ENCODE measurements around the gene EPB41L4B. TPM values are rescaled to one million over a fixed set of nuclear protein-coding genes. Genes with fewer than 3 reads are reported as not detected.
A peak's percentile ranks its signal among the peaks of the same experiment; 100 is the strongest.

The EPB41L4B gene
- total and polyA plus RNA-seq, 4 experiments from 2014 or later: not detected

DNA sequence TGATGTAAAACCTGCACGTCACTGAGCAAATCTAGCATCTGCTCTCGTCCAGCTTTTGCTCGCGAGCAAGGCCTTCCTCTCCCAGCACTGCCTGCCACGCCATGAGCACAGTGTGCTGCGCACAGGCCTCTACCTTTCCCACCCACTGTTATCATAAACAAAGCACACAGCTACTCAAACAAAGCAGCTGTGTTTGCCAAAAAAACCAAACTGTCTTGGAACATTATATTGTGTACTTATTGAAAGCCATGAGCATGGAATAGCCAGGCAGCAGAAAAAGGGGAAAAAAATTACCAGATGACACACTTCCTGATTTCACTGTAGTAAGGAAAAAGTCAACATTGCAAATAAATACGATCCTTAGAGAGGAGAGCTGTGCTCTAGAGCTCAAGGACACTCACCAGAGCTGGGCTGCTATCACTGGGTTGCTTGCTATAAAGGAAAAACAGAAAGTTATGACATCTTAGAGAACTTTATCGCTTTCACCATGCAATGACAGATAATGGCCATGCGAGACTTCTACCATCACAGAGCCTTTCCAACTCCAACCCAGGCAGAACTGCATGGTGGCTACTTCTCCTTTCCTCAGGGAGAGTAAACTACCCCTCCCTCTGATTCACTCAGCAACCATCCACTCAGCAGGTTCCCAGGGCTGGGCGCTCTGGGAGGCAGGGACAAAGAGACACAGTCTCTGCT, 69.6 kb downstream of the EPB41L4B start:
- Mint-ChIP-seq H3K4me1 (no peaks in the 10 kb centered on the region), H3K27me3 (peaks cover 0 to 2% of the 10 kb centered on the region in 2 donors)

DNA sequence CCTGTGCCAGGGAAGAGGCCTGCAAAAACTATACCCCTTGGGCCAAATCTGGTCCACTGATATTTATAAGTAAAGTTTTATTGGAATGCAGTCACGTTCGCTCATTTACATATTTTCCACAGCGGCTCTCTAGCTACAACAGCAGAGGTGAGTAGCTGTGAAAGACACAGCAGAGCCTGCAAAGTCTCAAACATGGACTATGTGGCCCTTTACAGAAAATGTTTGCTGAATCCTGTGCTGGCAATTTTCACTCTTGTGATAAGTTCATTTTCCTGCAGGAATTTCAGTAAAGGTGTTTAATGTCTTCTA, 70.1 kb downstream of the EPB41L4B start:
- Histone ChIP-seq H3K27me3 (ENCODE audit: insufficient read depth, low read length) (no peaks in the 10 kb centered on the region), H3K4me3 (ENCODE audit: low read length in 2 of 2) (no peak overlapping the region), H3K4me1 (ENCODE audit: insufficient read depth, low read length) (no peaks in the 10 kb centered on the region), H3K9me3 (ENCODE audit: control insufficient read depth in 1 of 2, low read length in 2 of 2) (no peaks in the 10 kb centered on the region), H3K36me3 (ENCODE audit: insufficient read depth, low read length) (no peaks in the 10 kb centered on the region), H3K27ac (ENCODE audit: low read depth, low read length) (no peak overlapping the region)
- Mint-ChIP-seq H3K9me3 (no peaks in the 10 kb centered on the region), H3K4me3 (no peak overlapping the region), H3K4me1 (no peaks in the 10 kb centered on the region), H3K27ac (no peak overlapping the region), H3K36me3 (no peaks in the 10 kb centered on the region), H3K27me3 (peaks cover 0 to 2% of the 10 kb centered on the region in 2 donors)
- no peak for DNase-seq
- intact Hi-C loops (cut with micrococcal nuclease): no loop called here
- ChIA-PET CTCF (ENCODE audit: partially characterized antibody) (interaction anchor here (1.1 kb wide), 1 partner anchor 9 kb away, joined by 3 read pairs; no protein-coding TSS in a partner anchor), POLR2A (ENCODE audit: partially characterized antibody) (no interaction called here)

More for the DNA sequence above, 69.6 kb downstream of the EPB41L4B start:
- ChIA-PET POLR2A (ENCODE audit: partially characterized antibody) (no interaction called here), CTCF (ENCODE audit: partially characterized antibody) (interaction anchor here (1.1 kb wide), 1 partner anchor 10 kb away, joined by 3 read pairs; no protein-coding TSS in a partner anchor)
- Histone ChIP-seq H3K36me3 (ENCODE audit: insufficient read depth, low read length) (no peaks in the 10 kb centered on the region), H3K4me1 (ENCODE audit: insufficient read depth, low read length) (no peaks in the 10 kb centered on the region), H3K4me3 (ENCODE audit: low read length in 2 of 2) (no peak overlapping the region), H3K27ac (ENCODE audit: low read depth, low read length) (no peak overlapping the region), H3K9me3 (ENCODE audit: control insufficient read depth in 1 of 2, low read length in 2 of 2) (no peaks in the 10 kb centered on the region), H3K27me3 (ENCODE audit: insufficient read depth, low read length) (no peaks in the 10 kb centered on the region)
- intact Hi-C loops (cut with micrococcal nuclease): no loop called here
- DNase-seq: no peak
- no peaks in the 10 kb centered on the region for H3K9me3 Mint-ChIP-seq
- no peak overlapping the region for H3K27ac Mint-ChIP-seq
- no peaks in the 10 kb centered on the region for H3K36me3 Mint-ChIP-seq
- no peak overlapping the region for H3K4me3 Mint-ChIP-seq

DNA sequence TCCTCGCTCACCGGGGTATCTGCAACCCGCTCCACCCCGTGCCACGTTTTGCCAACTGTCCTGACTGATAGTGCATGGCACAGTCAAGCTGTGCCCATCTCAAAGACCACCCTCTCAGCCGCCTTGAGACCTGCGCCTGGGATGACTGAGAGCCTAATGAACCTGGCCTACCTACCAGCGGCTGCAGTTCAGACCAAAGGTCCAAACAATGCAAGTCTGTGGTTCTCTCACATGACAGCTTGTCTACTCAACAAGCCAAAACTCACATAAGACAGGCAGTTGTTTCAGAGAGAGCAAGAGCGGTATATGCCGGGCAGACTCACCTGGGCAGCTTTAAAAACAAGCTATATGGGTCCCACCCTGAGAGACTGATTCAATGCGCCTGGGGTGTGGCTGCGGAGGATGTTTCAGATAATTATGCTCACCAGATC, 70.5 kb downstream of the EPB41L4B start:
- Mint-ChIP-seq H3K27me3 (peaks cover 0 to 5% of the 10 kb centered on the region in 2 donors), H3K27ac (no peak overlapping the region), H3K9me3 (no peaks in the 10 kb centered on the region), H3K36me3 (no peaks in the 10 kb centered on the region), H3K4me1 (no peaks in the 10 kb centered on the region), H3K4me3 (no peak overlapping the region)
- Histone ChIP-seq H3K27ac (ENCODE audit: low read depth, low read length) (no peak overlapping the region), H3K4me1 (ENCODE audit: insufficient read depth, low read length) (no peaks in the 10 kb centered on the region), H3K27me3 (ENCODE audit: insufficient read depth, low read length) (no peaks in the 10 kb centered on the region), H3K9me3 (ENCODE audit: control insufficient read depth in 1 of 2, low read length in 2 of 2) (no peaks in the 10 kb centered on the region), H3K36me3 (ENCODE audit: insufficient read depth, low read length) (no peaks in the 10 kb centered on the region), H3K4me3 (ENCODE audit: low read length in 2 of 2) (no peak overlapping the region)
- ChIA-PET CTCF (ENCODE audit: partially characterized antibody) (interaction anchor here (1.1 kb wide), 1 partner anchor 9 kb away, joined by 3 read pairs; no protein-coding TSS in a partner anchor), POLR2A (ENCODE audit: partially characterized antibody) (no interaction called here)
- intact Hi-C loops (cut with micrococcal nuclease): no loop called here
- DNase-seq: no peak

DNA sequence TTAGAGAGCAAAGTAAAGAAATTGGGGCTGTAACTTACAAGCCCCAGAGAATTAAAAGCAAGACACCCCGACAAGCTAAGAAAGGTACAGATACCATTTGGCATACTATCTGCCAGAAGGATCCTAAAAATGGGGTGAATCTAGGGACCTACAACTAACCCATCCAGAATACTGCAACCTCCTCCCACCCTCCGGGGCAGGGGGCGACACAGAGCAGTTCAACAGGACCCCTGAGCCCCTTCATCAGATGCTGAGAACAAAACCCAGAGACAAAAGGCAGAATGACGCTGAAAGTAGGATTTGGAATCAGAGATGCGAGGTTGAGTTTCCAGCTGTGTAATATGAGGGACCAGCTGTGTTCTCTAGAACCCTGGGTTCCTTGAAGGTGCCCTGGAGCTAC, 71.2 kb downstream of the EPB41L4B start:
- H3K9me3 ChIP-seq (ENCODE audit: control insufficient read depth in 1 of 2, low read length in 2 of 2): no peaks in the 10 kb centered on the region
- H3K27me3 ChIP-seq (ENCODE audit: insufficient read depth, low read length): no peaks in the 10 kb centered on the region
- H3K36me3 ChIP-seq (ENCODE audit: insufficient read depth, low read length): no peaks in the 10 kb centered on the region
- Mint-ChIP-seq H3K27me3 (peaks cover under 1 to 6% of the 10 kb centered on the region in 2 donors), H3K4me1 (no peaks in the 10 kb centered on the region), H3K9me3 (no peaks in the 10 kb centered on the region), H3K4me3 (no peak overlapping the region), H3K36me3 (no peaks in the 10 kb centered on the region), H3K27ac (peak overlapping the region in 1 of 7 donors; percentile 79)
- no peak for DNase-seq
- intact Hi-C loops (cut with micrococcal nuclease): no loop called here
- ChIA-PET POLR2A (ENCODE audit: partially characterized antibody) (no interaction called here), CTCF (ENCODE audit: partially characterized antibody) (interaction anchor here (0.9 to 1.1 kb wide), 2 partner anchors 14 to 221 kb away, joined by 3 to 4 read pairs; no protein-coding TSS in a partner anchor)
- H3K4me3 ChIP-seq (ENCODE audit: low read length in 2 of 2): no peak overlapping the region
- no peak overlapping the region for H3K27ac ChIP-seq (ENCODE audit: low read depth, low read length)
- no peaks in the 10 kb centered on the region for H3K4me1 ChIP-seq (ENCODE audit: insufficient read depth, low read length)

DNA sequence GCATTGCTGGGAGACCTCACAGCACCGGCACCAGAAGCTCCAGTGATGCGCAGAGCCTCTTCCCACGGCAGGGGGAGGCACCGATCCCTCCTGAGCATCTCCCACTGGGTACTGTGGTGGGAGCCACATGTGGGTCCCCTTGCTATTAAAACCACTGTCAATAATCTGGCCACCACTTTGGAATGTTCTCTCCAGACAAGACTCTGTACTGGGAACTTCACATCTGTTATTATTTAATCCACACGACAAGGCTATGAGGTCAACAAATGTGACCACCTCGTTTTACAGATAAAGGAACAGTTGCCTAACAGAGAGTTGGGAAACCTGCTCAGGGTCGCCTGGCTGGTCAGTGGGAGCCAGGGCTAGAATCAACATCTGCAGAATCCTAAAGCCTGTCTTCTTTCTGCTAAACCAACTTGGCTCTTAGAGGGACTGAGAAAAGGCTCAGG, 72.7 kb downstream of the EPB41L4B start:
- no peak for DNase-seq
- no peak overlapping the region for H3K4me3 Mint-ChIP-seq
- Histone ChIP-seq H3K27me3 (ENCODE audit: insufficient read depth, low read length) (no peaks in the 10 kb centered on the region), H3K27ac (ENCODE audit: low read depth, low read length) (no peak overlapping the region), H3K36me3 (ENCODE audit: insufficient read depth, low read length) (no peaks in the 10 kb centered on the region), H3K4me3 (ENCODE audit: low read length in 2 of 2) (no peak overlapping the region), H3K4me1 (ENCODE audit: insufficient read depth, low read length) (no peaks in the 10 kb centered on the region), H3K9me3 (ENCODE audit: control insufficient read depth in 1 of 2, low read length in 2 of 2) (no peaks in the 10 kb centered on the region)
- H3K36me3 Mint-ChIP-seq: no peaks in the 10 kb centered on the region
- POLR2A ChIA-PET (ENCODE audit: partially characterized antibody): no interaction called here
- no peaks in the 10 kb centered on the region for H3K9me3 Mint-ChIP-seq
- H3K27ac Mint-ChIP-seq: no peak overlapping the region
- intact Hi-C loops (cut with micrococcal nuclease): no loop called here
- CTCF ChIA-PET (ENCODE audit: partially characterized antibody): no interaction called here
- peaks cover 4 to 10% of the 10 kb centered on the region in 2 donors for H3K27me3 Mint-ChIP-seq
- H3K4me1 Mint-ChIP-seq: peaks cover 0 to 2% (median 0%) of the 10 kb centered on the region in 4 donors

GRCh38 chr9:109247228-109247627, 73.6 kb downstream of the EPB41L4B start:
- intact Hi-C loops (cut with micrococcal nuclease): no loop called here
- ChIA-PET POLR2A (ENCODE audit: partially characterized antibody) (no interaction called here), CTCF (ENCODE audit: partially characterized antibody) (interaction anchor here (1.4 kb wide), 1 partner anchor 8 kb away, joined by 5 read pairs; no protein-coding TSS in a partner anchor)
- Histone ChIP-seq H3K9me3 (ENCODE audit: control insufficient read depth in 1 of 2, low read length in 2 of 2) (no peaks in the 10 kb centered on the region), H3K27ac (ENCODE audit: low read depth, low read length) (no peak overlapping the region), H3K4me1 (ENCODE audit: insufficient read depth, low read length) (no peaks in the 10 kb centered on the region), H3K4me3 (ENCODE audit: low read length in 2 of 2) (no peak overlapping the region), H3K27me3 (ENCODE audit: insufficient read depth, low read length) (no peaks in the 10 kb centered on the region), H3K36me3 (ENCODE audit: insufficient read depth, low read length) (no peaks in the 10 kb centered on the region)
- Mint-ChIP-seq H3K4me3 (no peak overlapping the region), H3K36me3 (no peaks in the 10 kb centered on the region), H3K4me1 (peaks cover 0 to 2% (median 0%) of the 10 kb centered on the region in 4 donors), H3K27me3 (peaks cover 4 to 11% of the 10 kb centered on the region in 2 donors), H3K27ac (no peak overlapping the region), H3K9me3 (no peaks in the 10 kb centered on the region)
- no peak for DNase-seq

DNA sequence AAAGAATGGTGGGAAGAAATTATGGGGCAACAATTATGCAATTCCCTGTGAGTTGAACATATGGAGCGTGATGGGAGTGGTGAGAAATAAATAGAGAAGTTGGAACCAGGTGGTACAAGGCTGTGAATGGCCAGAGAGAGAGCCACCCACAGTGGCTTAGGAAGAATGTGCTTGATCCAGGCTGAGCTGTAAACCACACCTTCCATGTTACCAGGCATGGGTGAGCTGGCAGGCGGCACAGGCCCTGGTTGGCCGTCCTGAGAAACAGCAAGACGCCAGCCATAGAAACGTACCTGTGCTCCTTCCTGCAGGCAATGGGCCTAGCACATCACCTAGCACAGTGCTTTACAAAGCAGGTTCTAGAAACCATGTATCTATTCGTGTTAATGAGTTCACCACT, 74.3 kb downstream of the EPB41L4B start:
- H3K9me3 ChIP-seq (ENCODE audit: control insufficient read depth in 1 of 2, low read length in 2 of 2): no peaks in the 10 kb centered on the region
- Mint-ChIP-seq H3K4me1 (peaks cover 0 to 2% (median 0%) of the 10 kb centered on the region in 4 donors), H3K9me3 (no peaks in the 10 kb centered on the region), H3K27me3 (peaks cover 4 to 13% of the 10 kb centered on the region in 2 donors), H3K27ac (no peak overlapping the region), H3K4me3 (no peak overlapping the region), H3K36me3 (no peaks in the 10 kb centered on the region)
- H3K4me1 ChIP-seq (ENCODE audit: insufficient read depth, low read length): no peaks in the 10 kb centered on the region
- H3K27me3 ChIP-seq (ENCODE audit: insufficient read depth, low read length): no peaks in the 10 kb centered on the region
- POLR2A ChIA-PET (ENCODE audit: partially characterized antibody): no interaction called here
- H3K4me3 ChIP-seq (ENCODE audit: low read length in 2 of 2): no peak overlapping the region
- CTCF ChIA-PET (ENCODE audit: partially characterized antibody): interaction anchor here (1.4 kb wide), 1 partner anchor 9 kb away, joined by 5 read pairs; no protein-coding TSS in a partner anchor
- no peak overlapping the region for H3K27ac ChIP-seq (ENCODE audit: low read depth, low read length)
- DNase-seq: no peak
- intact Hi-C loops (cut with micrococcal nuclease): no loop called here
- H3K36me3 ChIP-seq (ENCODE audit: insufficient read depth, low read length): no peaks in the 10 kb centered on the region

All from CD4-positive, alpha-beta memory T cell (primary cell).